NCI-H2081 (cell line): ENCODE data around the gene PPP1R26.

ENCODE experiments used
- DNase-seq, 2 experiments: peaks; one replicate each; lab custom pipeline; 2025; lab: John Stamatoyannopoulos, UW

Gene PPP1R26

DNA sequence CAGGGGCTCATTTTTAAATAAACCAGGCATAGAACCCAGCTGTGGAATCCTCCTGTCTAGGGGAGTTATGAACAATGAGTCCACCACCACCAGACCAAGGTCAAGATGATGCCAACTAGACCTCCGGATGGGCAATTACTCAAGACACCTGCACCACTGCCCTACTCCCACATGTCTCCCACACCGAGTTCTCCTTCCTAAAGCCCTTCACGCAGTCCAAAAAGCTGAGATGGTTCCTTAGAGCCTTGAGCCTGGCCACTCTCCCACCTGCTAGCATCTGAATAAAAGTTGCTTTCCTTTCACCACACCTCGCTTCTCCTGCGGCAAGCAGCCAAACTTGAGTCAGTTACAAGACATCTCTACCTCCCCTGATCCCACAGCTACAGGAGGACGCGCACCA is 15.4 kb upstream of the PPP1R26 start:
- DNase-seq, result no peak

DNA sequence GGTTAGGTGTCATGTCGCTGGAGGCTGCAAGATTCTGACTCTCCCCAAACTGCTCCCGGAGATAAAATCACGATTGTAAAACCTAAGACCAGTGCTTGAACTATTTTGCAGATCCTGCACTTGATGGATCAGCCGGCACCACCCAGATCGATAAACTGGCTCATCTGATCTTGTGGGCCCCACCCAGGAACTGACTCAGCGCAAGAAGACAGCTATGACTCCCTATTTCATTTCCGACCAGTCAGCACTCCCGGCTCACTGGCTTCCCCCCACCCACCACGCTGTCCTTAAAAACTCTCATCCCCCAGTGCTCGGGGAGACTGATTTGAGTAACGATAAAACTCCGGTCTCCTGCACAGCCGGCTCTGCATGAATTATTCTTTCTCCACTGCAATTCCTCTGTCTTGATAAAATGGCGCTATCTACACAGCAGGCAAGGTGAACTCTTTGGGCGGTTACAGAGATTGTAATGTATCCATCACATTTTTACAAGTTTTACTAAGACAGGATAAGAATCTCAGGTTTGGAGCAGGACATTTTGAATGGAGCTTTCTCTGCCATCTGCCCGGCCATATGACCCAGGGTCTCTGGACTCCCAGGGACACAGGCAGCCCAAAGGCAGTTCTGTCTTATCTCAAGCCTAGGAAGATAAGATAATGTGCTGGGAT is 10.6 kb upstream of the PPP1R26 start:
- DNase-seq, result no peak

DNA sequence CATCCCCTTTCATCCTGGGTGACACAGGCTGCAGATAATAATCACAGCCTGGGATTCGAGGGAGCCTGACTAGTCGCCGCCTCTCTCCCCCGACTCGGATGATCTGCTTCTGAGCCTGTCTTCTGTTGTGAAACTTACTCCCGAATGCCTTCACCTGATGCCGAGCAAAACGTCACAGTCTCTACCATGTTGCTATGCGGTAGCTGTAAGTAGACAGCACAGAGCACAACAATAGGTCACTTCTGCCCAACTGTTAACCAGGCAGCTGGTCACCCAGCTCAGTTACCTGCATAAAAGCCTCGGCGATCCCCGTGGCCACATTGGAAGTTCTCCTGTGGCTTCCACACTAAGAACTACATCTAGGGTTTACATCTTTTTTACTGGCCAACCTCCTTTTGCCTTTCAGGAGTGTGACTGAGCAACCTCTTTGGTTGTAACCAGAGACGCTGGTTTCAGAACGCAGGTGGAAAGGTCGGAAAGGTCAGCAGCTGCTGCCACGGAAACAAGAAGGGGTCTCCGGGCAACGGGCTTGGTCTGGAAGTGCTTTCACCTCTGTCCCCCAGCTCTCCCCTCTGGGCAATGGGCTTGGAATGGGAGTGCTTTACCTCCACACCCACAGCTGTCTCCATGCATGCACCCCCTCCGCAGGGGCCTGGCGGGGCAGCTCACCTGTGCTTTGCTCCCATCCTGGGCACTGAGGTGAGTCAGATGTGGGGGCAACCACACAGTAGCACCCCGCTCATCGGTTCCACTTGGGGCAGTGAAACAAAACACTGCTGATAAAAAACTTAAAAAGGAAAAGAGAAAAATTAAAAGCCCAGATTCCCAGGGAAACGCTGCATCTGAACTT is 7.6 kb upstream of the PPP1R26 start:
- DNase-seq, result no peak

DNA sequence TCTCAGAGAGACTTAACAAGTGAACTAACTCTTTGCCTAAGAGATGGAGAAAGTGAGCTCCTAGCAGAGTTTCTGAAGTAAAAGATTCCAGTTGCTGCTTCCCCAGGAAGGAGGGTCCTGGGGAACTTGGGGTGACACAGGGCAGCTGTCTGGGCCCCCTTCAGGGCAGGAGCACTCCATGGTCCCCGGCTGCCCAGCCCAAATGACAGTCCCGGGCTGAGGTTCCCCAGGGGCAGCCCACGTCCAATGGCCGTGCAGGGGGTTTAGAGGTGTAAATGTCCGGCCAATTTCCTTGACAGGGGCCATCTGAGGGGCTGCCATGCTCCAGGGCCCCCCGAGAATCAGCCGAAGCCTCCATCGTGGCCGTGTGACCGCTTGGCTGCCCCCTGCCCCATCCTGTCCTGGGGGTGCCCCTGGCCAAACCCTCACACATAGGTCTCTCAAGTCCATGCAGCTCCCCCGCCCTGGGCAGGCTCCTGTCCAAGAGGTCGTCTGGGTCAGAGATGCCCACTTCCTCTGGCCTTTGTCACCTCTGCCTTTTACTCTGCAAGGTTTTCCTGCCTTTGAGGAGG is 5.5 kb upstream of the PPP1R26 start:
- DNase-seq, result no peak

DNA sequence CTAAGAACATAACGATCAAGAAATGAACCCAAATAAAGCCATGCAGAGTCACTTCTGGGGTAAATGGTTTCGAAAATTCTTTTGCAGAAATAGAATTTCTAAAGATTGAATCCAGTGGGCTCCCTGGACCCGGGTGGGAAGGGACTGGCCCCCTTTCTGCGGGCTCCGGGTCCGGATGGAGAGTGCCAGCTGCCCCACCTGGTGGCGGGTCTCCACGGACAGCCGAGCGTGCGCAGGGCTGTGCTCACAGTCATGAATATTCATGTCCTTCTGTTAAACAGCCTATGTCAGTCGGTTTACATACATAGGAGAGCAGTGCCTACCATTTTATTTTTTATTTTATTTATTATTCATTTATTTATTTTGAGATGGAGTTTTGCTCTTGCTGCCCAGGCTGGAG is 4.7 kb upstream of the PPP1R26 start:
- no peak for DNase-seq

DNA sequence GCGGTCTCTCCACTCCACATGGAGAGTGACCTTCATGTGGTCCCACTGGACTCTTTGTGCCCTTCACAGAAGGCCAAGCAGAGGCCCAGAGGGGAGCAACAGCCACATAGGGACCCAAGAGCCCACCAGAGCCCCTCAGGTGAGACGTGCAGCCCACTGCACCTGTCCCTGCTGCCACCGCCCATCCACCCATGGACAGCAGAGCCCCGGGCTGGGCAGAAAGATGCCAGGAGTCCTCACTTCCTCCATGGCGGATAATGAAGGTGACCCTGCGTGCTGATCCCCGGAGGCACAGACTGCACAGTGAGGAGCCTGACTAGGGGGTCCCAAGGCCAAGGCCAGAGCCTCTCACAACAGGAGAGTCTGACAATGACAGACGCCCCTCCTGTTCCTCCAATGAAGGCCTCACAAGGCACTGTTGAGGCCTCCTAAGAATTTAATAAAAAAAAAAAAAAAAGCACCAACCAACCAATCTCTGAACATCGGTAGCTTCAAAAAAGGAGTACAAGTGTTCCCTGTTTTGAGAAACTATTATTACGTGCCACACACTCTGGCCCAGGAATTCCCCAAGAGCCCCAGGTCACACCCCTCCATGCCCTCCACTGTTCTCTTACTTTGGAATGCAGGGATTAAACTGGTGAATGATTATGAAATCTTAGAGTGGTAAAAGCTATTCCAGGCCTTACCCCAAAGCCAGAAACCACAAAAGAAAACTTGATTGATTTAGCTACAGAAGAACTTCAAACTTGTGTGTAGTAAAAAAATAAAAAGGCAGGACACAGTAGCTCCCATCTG is 2.8 kb upstream of the PPP1R26 start:
- DNase-seq, result no peak

DNA sequence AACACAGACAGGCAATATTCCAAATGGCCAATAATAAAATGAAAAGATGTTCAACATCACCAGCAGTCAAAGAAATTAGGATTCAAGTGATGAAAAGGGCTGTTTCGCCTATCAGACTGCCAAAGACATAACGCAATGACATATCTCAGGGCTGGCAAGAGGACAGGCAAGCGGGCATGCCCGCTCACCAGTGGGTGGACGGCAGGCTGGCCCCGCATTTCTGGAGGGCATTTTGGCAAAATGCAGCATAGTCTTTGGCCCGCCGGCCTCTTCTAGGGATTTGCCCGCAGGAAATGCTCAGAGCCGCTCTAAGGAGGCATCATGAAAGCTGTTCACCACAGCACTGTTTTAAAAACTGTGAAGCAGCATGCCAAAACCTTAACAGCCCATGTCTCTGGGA is 1.4 kb upstream of the PPP1R26 start:
- no peak for DNase-seq

DNA sequence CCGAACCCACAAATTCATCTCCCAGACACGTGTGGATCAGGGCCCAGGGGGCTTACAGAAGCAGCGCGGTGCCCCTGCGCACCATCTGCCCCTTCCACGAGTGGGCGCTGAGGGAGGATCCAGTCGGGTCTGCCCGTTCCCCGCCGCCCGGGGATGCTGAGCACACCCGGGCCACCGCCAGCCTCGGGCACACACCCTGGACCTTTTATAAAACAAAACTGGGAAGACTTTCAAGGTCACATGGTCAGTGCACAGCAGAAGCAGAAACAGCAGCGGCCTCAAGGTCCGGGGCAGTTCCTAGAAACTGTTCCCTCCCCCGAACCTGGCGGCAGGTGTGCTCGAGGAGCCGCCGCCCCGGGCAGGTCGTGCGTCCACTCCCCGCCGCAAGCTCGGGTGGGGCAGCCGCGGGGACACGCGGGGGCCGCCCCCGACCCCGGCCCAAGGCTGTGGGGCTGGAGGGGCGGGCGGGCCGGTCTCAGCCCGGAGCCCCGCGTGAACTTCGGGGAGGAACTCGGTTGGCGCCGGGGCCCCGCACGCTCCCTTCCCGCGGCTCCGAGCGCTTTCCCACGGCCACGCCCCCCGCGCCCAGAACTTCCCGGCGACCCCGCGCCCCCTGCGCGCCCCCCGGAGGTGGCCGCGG is 633 bp upstream of the PPP1R26 start:
- no peak for DNase-seq

DNA sequence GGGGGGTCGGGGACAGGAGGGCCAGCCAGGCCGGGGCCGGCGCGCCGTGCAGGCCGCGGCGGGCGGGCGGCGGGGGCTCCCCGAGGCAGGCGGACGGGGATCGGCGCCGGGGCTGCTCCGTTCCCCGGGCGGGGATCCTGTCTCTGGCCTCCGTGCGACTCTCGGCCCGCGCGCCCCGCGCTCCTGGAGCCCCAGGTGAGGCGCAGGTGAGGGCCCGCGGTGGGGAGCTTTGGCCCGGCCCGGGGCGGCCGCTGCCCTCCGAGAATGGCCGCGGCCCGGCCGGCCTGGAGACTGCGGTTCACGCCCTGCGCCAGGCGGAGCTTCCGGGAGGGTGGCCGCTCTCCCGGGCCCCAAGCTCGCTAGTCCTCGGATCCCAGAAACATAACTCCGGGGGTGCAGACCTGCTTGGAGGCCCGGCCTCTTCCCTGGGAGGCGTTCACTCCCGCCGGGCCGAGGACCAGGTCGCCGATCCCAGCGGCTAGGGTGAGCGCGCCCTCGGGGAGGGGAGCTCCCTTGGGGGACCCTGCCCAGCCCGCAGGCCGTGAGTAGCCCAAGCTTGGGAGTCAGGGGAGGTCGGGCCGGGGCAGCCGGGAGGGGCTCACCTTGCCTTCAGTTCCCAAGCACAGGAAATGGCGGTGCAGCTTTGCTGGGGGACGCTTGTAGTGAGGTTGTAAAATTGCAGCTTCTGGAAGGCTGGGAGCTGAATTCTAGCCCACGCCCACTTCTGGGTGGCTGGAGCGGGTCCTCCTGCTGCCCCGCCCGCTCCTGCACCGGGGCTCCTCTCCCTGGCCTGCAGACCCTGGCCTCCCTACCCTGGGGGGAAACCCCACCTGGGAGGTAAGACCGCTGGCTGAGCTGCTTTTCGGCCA is 723 bp downstream of the PPP1R26 start:
- DNase-seq, result no peak

DNA sequence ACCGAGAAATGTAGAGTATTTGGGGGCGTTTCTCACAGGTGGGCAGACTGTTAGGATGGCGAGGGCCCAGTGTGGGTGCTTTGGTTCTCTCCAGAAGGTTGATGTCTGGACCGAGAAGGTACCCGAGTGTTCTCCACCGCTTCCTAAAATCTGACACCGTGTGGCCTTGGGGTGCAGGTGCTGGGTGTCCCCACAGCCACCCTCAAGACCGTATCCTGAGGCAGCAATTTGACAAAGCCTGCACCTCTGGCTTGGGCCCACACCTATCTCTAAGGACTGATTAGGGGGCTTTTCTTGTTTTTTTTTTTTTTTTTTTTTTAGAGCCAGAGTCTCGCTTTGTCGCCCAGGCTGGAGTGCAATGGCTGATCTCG is 1.3 kb downstream of the PPP1R26 start:
- no peak for DNase-seq

DNA sequence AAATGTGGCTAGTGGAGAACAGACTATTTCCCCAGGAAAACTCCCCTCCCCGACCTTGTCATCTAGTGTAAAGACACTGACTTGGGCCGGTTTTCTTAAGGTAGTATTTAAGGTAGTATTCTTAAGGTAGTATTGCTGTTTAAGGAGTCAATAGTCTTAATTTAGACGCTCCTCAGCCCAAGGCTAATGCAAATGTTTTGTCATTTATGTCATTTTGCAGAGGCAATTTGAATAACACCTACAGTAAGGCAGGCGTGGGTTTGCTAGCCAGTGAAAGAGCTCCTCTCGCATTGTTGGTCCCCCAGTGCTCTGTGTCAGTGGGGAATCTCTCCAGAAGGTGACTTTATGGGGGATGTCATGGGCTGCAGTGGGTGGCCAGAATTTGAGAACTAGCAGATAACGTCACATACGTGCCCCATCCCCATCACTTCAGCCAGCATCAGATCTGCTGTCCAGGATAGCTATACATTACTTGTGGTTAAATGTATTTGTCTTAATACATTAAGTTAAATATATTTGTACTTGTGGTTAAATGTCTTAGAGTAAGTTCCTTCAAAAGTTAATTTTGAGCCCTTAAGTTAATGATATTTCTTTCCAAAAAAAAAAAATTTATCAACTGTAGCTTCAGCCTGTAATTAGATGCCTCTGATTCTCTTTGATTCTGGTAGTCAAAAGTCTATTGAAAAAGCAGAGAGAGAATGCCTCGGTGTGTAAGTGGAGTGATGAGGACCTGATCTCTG is 2.6 kb downstream of the PPP1R26 start:
- no peak for DNase-seq

DNA sequence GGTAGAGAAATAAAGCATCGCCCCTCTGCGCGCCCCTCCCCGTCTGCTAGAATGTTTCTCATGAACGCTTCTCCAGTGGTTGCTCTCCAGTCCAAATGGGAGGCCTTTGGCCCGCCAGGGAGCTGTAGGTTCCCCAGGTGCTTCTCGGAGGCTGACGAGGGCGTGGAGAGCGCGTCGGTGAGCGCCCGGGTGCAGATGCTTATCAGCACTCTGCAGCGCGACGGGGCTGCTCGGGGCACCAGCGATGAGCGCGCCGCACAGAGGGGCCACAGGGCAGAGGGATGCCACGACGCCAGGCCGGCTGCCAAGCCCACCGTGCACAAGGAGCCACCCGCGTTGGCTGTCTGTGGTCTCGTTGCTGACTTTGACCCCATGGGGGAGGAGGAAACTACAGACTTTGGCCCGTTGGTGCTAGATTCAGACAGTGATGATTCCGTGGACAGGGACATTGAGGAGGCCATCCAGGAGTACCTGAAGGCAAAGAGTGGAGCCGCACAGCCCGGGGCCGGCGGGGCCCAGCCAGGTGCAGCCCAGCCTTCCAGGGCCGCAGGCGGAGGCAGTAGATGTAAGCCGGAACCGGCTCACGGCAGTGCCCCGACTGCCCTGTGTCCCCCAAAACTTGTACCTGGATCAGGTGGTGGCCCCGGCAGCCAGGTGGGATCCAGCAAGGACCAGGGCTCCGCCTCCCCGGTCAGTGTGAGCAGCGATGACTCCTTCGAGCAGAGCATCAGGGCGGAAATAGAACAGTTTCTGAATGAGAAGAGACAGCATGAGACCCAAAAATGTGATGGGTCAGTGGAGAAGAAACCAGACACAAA is 5.1 kb downstream of the PPP1R26 start:
- DNase-seq, result no peak

DNA sequence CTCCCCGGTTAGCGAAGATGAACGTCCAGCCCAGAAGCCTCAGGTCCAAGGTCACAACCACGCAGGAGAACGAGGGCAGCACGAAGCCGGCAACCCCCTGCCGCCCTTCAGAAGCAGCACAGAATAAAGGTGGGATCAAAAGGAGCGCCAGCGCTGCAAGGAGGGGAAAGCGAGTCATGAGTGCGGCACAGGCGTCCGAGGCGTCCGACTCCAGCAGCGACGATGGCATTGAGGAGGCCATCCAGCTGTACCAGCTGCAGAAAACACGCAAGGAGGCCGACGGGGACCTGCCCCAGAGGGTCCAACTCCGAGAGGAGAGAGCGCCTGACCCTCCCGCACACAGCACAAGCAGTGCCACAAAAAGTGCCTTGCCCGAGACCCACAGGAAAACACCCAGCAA is 5.8 kb downstream of the PPP1R26 start:
- DNase-seq, result no peak

DNA sequence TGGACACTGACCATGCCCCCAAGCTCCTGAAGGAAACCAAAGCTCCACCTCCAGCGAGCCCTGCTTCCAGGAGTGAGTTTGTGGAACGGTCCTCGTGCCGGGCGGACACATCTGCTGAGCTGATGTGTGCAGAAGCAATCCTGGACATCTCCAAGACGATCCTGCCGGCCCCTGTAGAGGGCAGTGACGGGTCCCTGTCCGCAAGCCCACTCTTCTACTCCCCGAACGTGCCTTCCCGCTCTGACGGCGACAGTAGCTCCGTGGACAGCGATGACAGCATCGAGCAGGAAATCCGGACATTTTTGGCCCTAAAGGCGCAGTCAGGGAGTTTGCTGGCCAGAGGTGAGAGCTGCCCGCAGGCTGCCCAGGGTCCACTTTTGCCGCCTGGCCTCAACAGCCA is 6.2 kb downstream of the PPP1R26 start:
- DNase-seq, result no peak

DNA sequence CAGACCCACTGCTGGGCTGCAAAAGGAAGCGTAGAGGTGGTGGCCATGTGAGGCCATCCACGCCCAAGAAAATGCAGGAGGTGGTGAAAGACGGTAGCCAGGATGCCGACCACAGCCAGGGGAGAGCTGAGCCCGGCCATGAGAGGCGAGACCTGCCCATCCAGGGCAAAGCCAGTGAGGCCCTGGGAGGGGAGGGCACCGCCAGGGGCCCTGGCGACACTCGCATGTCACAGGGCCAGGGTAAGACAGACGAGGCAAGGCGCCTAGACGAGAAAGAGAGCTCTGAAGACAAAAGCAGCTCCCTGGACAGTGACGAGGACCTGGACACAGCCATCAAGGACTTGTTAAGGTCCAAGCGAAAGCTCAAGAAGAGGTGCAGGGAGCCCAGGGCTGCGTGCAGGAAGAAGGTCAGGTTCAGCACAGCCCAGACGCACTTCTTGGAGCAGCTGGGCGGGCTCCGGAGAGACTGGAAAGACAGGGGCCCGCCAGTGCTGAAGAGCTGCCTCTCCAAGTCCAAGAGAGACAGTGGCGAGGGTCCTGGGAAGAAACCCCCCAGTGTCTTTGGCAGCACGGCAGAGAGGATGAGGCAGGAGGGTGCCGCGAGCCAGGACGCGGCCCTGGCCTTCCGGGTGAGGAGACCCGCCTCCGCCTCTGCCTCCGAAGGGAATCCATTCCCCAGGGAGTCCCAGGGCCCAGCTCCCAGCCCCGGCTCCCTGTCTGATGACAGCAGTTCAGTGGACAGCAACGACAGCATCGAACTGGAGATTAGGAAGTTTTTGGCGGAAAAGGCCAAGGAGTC is 6.9 kb downstream of the PPP1R26 start:
- no peak for DNase-seq

DNA sequence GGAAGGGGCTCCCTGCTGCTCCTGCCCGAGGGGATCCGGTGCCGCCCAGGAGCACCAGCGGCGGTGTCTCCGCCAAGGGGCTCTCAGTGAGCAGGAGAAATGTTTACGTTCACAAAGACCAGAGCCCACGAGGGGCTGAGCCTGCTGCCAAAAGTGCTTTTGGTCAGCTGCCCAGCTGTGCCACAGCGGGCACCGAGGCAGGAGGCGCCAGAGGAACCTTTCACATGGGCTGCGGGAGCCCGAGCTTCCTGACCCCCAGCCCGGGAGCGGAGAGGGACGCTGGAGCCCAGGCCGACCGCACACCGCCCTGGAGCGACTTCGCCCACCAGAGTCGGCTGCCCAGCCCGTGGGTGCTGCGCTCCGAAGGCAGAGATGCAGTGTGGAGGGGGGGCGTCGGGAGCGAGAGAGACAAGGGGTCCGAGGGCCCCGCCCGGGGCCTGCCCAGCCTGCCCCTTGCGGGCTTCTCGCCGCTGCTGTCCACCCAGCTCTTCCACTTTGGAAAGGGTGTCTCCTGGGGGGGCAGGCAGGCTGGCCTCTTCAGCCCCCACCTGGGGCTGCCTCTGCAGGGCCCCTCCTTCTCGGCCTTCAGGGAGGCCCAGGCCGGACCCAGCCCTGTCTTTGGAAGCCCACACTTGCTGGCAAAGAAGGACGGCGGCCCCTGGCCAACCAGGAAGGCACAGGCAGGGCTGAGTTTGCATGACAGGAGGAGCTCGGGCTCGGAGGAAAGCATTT is 7.9 kb downstream of the PPP1R26 start:
- DNase-seq, result no peak

DNA sequence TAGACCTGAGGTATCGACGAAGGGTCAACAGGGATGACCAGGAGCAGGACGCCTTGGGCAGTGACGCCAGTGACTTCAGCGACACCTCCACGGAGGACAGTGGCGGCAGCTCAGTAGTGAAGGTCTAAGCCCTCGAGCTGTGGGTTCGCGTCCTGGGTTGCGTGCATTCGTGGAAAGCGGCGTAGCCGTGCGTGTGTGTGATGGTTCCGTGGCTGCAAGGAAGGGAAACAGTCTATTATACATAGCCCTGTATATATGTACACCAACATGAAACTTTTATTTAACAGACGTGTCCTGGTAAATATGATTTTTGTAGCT is 8.4 kb downstream of the PPP1R26 start:
- DNase-seq, result no peak

DNA sequence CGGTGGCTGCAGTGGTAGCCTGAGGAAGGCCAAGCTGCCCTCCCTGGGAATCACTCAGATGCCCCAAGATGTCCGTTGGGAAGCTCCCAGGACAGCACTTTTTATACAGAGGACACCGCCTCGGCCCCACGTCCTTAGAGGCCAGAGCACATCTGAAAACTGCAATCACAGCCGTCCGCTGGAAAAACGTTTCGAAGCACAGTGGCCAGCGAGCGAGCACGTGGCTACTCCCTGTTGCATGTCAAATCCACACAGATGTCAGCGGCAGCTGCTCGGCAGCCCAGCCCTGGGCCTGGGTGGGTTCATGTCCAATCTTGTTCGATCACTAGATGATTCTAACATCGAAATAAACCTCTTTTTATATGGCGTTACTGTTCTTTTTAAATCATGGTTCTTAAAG is 8.9 kb downstream of the PPP1R26 start:
- no peak for DNase-seq
